ENCODE data around the gene PAK1.

DNA sequence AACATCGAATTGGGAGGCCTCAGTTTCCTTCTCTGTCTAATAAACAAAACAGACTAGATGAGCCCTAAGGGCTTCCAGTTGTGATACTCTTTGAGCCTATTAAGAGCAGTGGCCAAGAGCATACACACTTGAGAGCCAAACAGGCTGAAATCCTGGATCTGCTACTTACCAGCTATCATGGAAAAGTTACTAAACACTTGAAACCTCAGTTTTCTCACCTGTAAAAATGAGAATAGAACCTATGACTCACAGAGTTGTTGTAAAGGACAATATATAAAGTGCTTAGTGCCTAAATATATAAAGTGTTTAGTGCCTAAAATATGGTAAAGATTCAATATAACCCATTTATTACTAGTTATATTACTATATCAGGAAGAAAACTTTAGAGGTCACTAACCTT, 148.7 kb downstream of the PAK1 start:
- TF ChIP-seq, protein P1, sequence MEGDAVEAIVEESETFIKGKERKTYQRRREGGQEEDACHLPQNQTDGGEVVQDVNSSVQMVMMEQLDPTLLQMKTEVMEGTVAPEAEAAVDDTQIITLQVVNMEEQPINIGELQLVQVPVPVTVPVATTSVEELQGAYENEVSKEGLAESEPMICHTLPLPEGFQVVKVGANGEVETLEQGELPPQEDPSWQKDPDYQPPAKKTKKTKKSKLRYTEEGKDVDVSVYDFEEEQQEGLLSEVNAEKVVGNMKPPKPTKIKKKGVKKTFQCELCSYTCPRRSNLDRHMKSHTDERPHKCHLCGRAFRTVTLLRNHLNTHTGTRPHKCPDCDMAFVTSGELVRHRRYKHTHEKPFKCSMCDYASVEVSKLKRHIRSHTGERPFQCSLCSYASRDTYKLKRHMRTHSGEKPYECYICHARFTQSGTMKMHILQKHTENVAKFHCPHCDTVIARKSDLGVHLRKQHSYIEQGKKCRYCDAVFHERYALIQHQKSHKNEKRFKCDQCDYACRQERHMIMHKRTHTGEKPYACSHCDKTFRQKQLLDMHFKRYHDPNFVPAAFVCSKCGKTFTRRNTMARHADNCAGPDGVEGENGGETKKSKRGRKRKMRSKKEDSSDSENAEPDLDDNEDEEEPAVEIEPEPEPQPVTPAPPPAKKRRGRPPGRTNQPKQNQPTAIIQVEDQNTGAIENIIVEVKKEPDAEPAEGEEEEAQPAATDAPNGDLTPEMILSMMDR (IDR thresholded peaks at IDR 0.05) = no peak
- no peak for TF ChIP-seq ZFX (IDR thresholded peaks at IDR 0.05; ENCODE audit: borderline replicate concordance)
